HTERT RPE-1 (cell line): ENCODE measurements around the gene ANKRD6.
"Not testable (repeated sequence)": the region's sequence is repeated elsewhere in the genome, so short reads cannot be mapped to it uniquely, and the experiment has no call there.

ENCODE experiments used
- in situ Hi-C: fragments of 300-500 bp; cut with MboI; formaldehyde crosslinking; loops from 4 replicates; pipeline ENCODE4 v1.14.3; 2020; ENCODE audit warnings: low sequenced_read_pairs

ANKRD6 gene

GRCh38 chr6:89641581-89641980, 208.6 kb downstream of the ANKRD6 start:
- in situ Hi-C loops: not testable (repeated sequence)

- in situ Hi-C loops: no loop called here
Observed at GRCh38 chr6:89642956-89643355, 210.0 kb downstream of the ANKRD6 start.

GRCh38 chr6:89643406-89643805, 210.5 kb downstream of the ANKRD6 start:
- in situ Hi-C loops: no loop called here

GRCh38 chr6:89644864-89645263, 211.9 kb downstream of the ANKRD6 start:
- in situ Hi-C loops: no loop called here

GRCh38 chr6:89649682-89650081, 216.7 kb downstream of the ANKRD6 start:
- in situ Hi-C loops: no loop called here

GRCh38 chr6:89650579-89650978, 217.6 kb downstream of the ANKRD6 start:
- in situ Hi-C loops: no loop called here

GRCh38 chr6:89655122-89655521, 222.2 kb downstream of the ANKRD6 start:
- in situ Hi-C loops: no loop called here

GRCh38 chr6:89657445-89658158, 224.7 kb downstream of the ANKRD6 start:
- in situ Hi-C loops: no loop called here

GRCh38 chr6:89660981-89661380, 228.0 kb downstream of the ANKRD6 start:
- in situ Hi-C loops: no loop called here

- in situ Hi-C loops: no loop called here
Observed at GRCh38 chr6:89661559-89661958, 228.6 kb downstream of the ANKRD6 start.

- in situ Hi-C loops: no loop called here
Observed at GRCh38 chr6:89662659-89663223, 229.8 kb downstream of the ANKRD6 start.

GRCh38 chr6:89667872-89668556, 235.1 kb downstream of the ANKRD6 start:
- in situ Hi-C loops: no loop called here

- in situ Hi-C loops: no loop called here
Observed at GRCh38 chr6:89669002-89669401, 236.1 kb downstream of the ANKRD6 start.

GRCh38 chr6:89670935-89671565, 238.1 kb downstream of the ANKRD6 start:
- in situ Hi-C loops: no loop called here

GRCh38 chr6:89675949-89676748, 243.2 kb downstream of the ANKRD6 start:
- in situ Hi-C loops: no loop called here

GRCh38 chr6:89678531-89678930, 245.6 kb downstream of the ANKRD6 start:
- in situ Hi-C loops: no loop called here

- in situ Hi-C loops: no loop called here
Observed at GRCh38 chr6:89679215-89680120, 246.5 kb downstream of the ANKRD6 start.

GRCh38 chr6:89680150-89680549, 247.2 kb downstream of the ANKRD6 start:
- in situ Hi-C loops: no loop called here

GRCh38 chr6:89680551-89680950, 247.6 kb downstream of the ANKRD6 start:
- in situ Hi-C loops: no loop called here
